Fibroblast of skin of right quadriceps (primary cell): ENCODE results near the gene MTCL1.

Experiments used
- DNase-seq: peaks from one replicate; pipeline ENCODE4 v3.0.0-alpha.2; 2013

Gene MTCL1

DNA sequence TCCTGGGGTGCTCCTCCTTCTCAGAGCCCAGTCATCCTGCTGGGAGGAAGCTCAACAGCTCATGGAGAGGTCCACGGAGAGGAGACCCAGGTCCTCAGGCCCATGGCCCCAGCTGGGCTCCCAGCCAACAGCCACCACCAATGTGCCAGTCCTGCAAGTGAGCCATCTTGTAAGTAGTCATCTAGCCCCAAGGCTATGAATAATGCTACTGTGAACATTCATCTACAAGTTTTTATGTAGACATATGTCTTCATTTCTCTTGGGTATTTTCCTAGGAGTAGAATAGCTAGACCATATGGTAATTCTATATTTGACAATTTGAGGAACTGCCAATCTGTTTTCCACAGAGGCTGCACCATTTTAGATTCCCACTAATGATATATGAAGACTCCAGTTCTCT is 166.1 kb downstream of the MTCL1 start:
- DNase-seq: no peak

DNA sequence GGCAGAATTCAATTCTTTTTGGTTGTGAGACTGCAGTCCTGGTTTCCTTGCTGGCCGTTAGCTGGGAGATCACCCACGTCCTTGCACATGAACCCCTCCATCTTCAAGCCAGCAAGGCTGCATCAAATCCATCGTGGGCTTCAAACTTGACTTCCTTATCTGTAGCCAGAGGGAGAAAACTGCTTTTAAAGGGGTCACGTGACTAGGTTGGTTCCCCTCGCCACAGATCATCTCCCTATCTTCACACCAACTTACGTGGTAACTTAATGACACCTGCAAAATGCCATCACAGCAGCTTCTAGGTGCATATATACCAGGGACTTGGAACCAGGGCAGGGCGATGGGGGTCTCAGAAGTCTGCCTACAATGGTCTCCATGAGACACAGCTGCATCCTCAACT is 169.5 kb downstream of the MTCL1 start:
- DNase-seq: no peak

DNA sequence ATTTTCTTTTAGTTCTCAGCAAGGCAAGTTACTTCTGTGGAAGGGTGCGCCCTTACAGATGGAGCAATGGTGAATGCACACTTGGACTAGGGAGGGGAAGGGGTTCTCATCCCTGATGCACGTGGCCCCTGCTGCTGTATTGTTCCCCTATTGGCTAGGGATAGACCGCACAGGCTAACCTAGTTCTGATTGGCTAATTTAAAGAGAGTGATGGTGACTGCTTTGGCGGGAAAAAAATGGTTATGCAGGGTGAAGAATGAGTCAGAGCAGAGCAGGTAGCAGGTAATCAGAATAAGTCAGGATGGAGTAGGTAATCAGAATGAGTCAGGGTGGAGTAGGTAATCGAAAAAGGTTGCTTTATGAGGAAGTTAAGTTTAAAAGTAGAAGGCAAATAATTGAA is 171.5 kb downstream of the MTCL1 start:
- DNase-seq: no peak

DNA sequence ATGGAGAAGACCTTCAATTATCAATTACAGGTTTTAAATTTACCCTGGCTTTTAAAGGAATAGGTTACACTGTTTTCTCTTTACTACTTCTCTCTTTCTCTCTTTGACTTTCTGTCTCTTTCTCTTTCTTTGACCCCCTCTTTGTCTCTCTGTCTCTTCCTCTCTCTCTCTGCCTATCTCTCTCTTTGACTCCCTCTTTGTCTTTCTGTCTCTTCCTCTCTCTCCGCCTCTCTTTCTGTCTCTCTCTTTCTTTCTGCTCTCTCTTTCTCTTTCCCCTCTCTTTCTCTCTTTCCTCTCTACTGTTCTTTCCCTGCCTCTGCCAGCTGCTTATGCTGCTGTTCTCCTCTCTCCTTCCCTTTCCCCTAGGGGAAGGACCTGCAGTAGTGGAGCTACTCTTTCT is 175.7 kb downstream of the MTCL1 start:
- DNase-seq: no peak
